GM12878 (cell line): Measurements from ENCODE around the gene PLCG2.

Experiments
- CTCF ChIP-seq, 3 experiments: IDR thresholded peaks in 2 of 3; conservative IDR thresholded peaks in 1 of 3; 2 replicates each; pipeline ENCODE4 v1.5.1; 2011; ENCODE audit warnings: low read depth in 3 of 3, low read length in 3 of 3, mild to moderate bottlenecking in 3 of 3, control low read depth in 2 of 3, moderate library complexity in 2 of 3, inconsistent platforms in 1 of 3, mixed read lengths in 1 of 3; ENCODE audit not compliant: control insufficient read depth in 2 of 3, insufficient read depth in 1 of 3; ENCODE audit errors: extremely low read depth in 1 of 3
- FOXM1 ChIP-seq: IDR thresholded peaks from 2 replicates; pipeline ENCODE4 v1.6.1; 2012; ENCODE audit warnings: low read depth, mild to moderate bottlenecking, inconsistent platforms, low read length, moderate library complexity

- TF ChIP-seq CTCF (IDR thresholded peaks at IDR 0.05 in 2 of 3, conservative IDR thresholded peaks at IDR 0.05 in 1 of 3; ENCODE audit: control insufficient read depth in 2 of 3, extremely low read depth in 1 of 3, insufficient read depth in 1 of 3, low read depth in 3 of 3, low read length in 3 of 3) (no peak), FOXM1 (no peak)
These were observed 208.6 kb downstream of the PLCG2 start for GRCh38 chr16:81987706-81988105.
